BLaER1 treated with 17β-estradiol and CSF1 and Interleukin-3, amounts not matched to agents 10 nM and 100 nM (cell line): ENCODE results near the gene PI4K2A.
"Not testable (repeated sequence)": the region's sequence is repeated elsewhere in the genome, so short reads cannot be mapped to it uniquely, and the experiment has no call there.

Source experiments
- H3K27ac ChIP-seq, 11 experiments: shearing (Covaris generic); formaldehyde crosslinking; 2 replicates each; pipeline ENCODE4 v1.8.1; 2022
- H3K27me3 ChIP-seq, 11 experiments: shearing (Covaris generic); formaldehyde crosslinking; 2 replicates each; pipeline ENCODE4 v1.8.1; 2022
- H3K36me3 ChIP-seq, 11 experiments: shearing (Covaris generic); formaldehyde crosslinking; 2 replicates each; pipeline ENCODE4 v1.8.1; 2022
- H3K4me1 ChIP-seq, 10 experiments: shearing (Covaris generic); formaldehyde crosslinking; 2 replicates each; pipeline ENCODE4 v1.8.1; 2022
- H3K4me2 ChIP-seq, 11 experiments: shearing (Covaris generic); formaldehyde crosslinking; 2 replicates each; pipeline ENCODE4 v1.8.1; 2022
- H3K4me3 ChIP-seq, 10 experiments: shearing (Covaris generic); formaldehyde crosslinking; 2 replicates each; pipeline ENCODE4 v1.8.1; 2022
- H3K9ac ChIP-seq, 11 experiments: shearing (Covaris generic); formaldehyde crosslinking; 2 replicates each; pipeline ENCODE4 v1.8.1; 2022
- H3K9me3 ChIP-seq, 11 experiments: shearing (Covaris generic); formaldehyde crosslinking; replicated peaks in 1 of 11; 2 replicates each; pipeline ENCODE4 v1.8.1; 2022
- H4K20me1 ChIP-seq, 11 experiments: shearing (Covaris generic); formaldehyde crosslinking; 2 replicates each; pipeline ENCODE4 v1.8.1; 2022
- Cebpa-rat ChIP-seq, 11 experiments: shearing (Covaris generic); IDR thresholded peaks; 2 replicates each; pipeline ENCODE4 v1.8.1; 2022

The PI4K2A gene

GRCh38 chr10:97640868-97641811 is 669 bp downstream of the PI4K2A start:
- Histone ChIP-seq H3K4me3 (peak overlapping the region; percentile 78 to 85 (median 82)), H3K27ac (peak overlapping the region; percentile 72 to 92 (median 81)), H3K4me1 (peaks cover 13 to 33% (median 15%) of the 10 kb centered on the region in 10 experiments; a peak in 16 of 20 replicates), H3K9me3 (peaks cover 0 to 9% (median 0%) of the 10 kb centered on the region in 11 experiments; a peak in 7 of 22 replicates), H3K9ac (peak overlapping the region; percentile 75 to 94 (median 86)), H3K4me2 (peak overlapping the region; percentile 63 to 85 (median 74)), H3K27me3 (no peaks in the 10 kb centered on the region), H3K36me3 (peaks cover 6 to 23% (median 12%) of the 10 kb centered on the region in 11 experiments; a peak in 14 of 22 replicates), H4K20me1 (peaks cover 0 to 15% (median 6%) of the 10 kb centered on the region in 11 experiments; a peak in 7 of 22 replicates)
- TF ChIP-seq Cebpa-rat (IDR thresholded peaks at IDR 0.05), result no peak

GRCh38 chr10:97642471-97643159 is 2.1 kb downstream of the PI4K2A start:
- H3K27me3 ChIP-seq, H3K9me3 ChIP-seq: not testable (repeated sequence)
- Histone ChIP-seq H3K9ac (peak overlapping the region in 2 of 11 experiments; percentile 92 to 94; a peak in 4 of 22 replicates), H3K4me2 (peak overlapping the region; percentile 63 to 85 (median 74); a peak in 21 of 22 replicates), H3K27ac (0 out of 22 replicates have a peak overlapping the region, but pooled peaks of 1 of the 11 experiments have one; percentile 3), H3K4me1 (peaks cover 13 to 47% (median 16%) of the 10 kb centered on the region in 10 experiments; a peak in 17 of 20 replicates), H3K36me3 (peaks cover 6 to 35% (median 12%) of the 10 kb centered on the region in 11 experiments; a peak in 14 of 22 replicates), H4K20me1 (peaks cover 0 to 15% (median 6%) of the 10 kb centered on the region in 11 experiments; a peak in 7 of 22 replicates), H3K4me3 (peak overlapping the region in 5 of 10 experiments; percentile 80 to 83 (median 82); a peak in 7 of 20 replicates)

- H3K9ac ChIP-seq, result 0 out of 22 replicates have a peak overlapping the region, but pooled peaks of 1 of the 11 experiments have one; percentile 25
- H3K4me3 ChIP-seq, result peak overlapping the region in 1 of 10 experiments; percentile 80; a peak in 1 of 20 replicates
- peaks cover 0 to 11% (median 6%) of the 10 kb centered on the region in 11 experiments; a peak in 10 of 22 replicates for H3K9me3 ChIP-seq
- no peaks in the 10 kb centered on the region for H3K27me3 ChIP-seq
- 0 out of 22 replicates have a peak overlapping the region, but pooled peaks of 1 of the 11 experiments have one; percentile 3 for H3K27ac ChIP-seq
- peaks cover 0 to 15% (median 6%) of the 10 kb centered on the region in 11 experiments; a peak in 7 of 22 replicates for H4K20me1 ChIP-seq
- peaks cover 13 to 52% (median 17%) of the 10 kb centered on the region in 10 experiments; a peak in 19 of 20 replicates for H3K4me1 ChIP-seq
- H3K36me3 ChIP-seq, result peaks cover 6 to 35% (median 12%) of the 10 kb centered on the region in 11 experiments; a peak in 14 of 22 replicates
- peak overlapping the region in 3 of 11 experiments; percentile 68 to 82 (median 74); a peak in 5 of 22 replicates for H3K4me2 ChIP-seq
- no peak for TF ChIP-seq Cebpa-rat (IDR thresholded peaks at IDR 0.05)
Observed at GRCh38 chr10:97643441-97643985, 3.0 kb downstream of the PI4K2A start.

GRCh38 chr10:97644936-97645335 is 4.5 kb downstream of the PI4K2A start:
- Histone ChIP-seq H3K4me2 (0 out of 22 replicates have a peak overlapping the region, but pooled peaks of 1 of the 11 experiments have one; percentile 3), H3K9me3 (peaks cover 0 to 11% (median 6%) of the 10 kb centered on the region in 11 experiments; a peak in 10 of 22 replicates), H3K27me3 (no peaks in the 10 kb centered on the region), H3K9ac (no peak overlapping the region), H3K4me3 (no peak overlapping the region), H3K4me1 (peaks cover 13 to 62% (median 23%) of the 10 kb centered on the region in 10 experiments; a peak in 19 of 20 replicates), H3K27ac (no peak overlapping the region), H3K36me3 (peaks cover 6 to 35% (median 12%) of the 10 kb centered on the region in 11 experiments; a peak in 14 of 22 replicates), H4K20me1 (peaks cover 0 to 15% (median 6%) of the 10 kb centered on the region in 11 experiments; a peak in 7 of 22 replicates)
- no peak for TF ChIP-seq Cebpa-rat (IDR thresholded peaks at IDR 0.05)

GRCh38 chr10:97647556-97647955 is 7.1 kb downstream of the PI4K2A start:
- Histone ChIP-seq H4K20me1 (peaks cover 0 to 8% (median 0%) of the 10 kb centered on the region in 11 experiments; a peak in 4 of 22 replicates), H3K27me3 (no peaks in the 10 kb centered on the region), H3K4me1 (peaks cover 1 to 84% (median 12%) of the 10 kb centered on the region in 10 experiments; a peak in 18 of 20 replicates), H3K36me3 (peaks cover 18 to 50% (median 30%) of the 10 kb centered on the region in 11 experiments; a peak in 21 of 22 replicates), H3K4me2 (peak overlapping the region in 3 of 11 experiments; percentile 63 to 97 (median 95); a peak in 6 of 22 replicates), H3K4me3 (no peak overlapping the region), H3K9me3 (peaks cover 0 to 9% (median 0%) of the 10 kb centered on the region in 11 experiments; a peak in 4 of 22 replicates), H3K27ac (peak overlapping the region in 2 of 11 experiments; percentile 98; a peak in 4 of 22 replicates), H3K9ac (peak overlapping the region in 1 of 11 experiments; percentile 85; a peak in 1 of 22 replicates)
- TF ChIP-seq Cebpa-rat (IDR thresholded peaks at IDR 0.05), result no peak

- peak overlapping the region in 4 of 11 experiments; percentile 49 to 87 (median 78); a peak in 7 of 22 replicates for H3K9ac ChIP-seq
- H3K36me3 ChIP-seq, result peaks cover 20 to 49% (median 40%) of the 10 kb centered on the region in 11 experiments; a peak in 21 of 22 replicates
- H3K27ac ChIP-seq, result peak overlapping the region in 6 of 11 experiments; percentile 19 to 98 (median 80); a peak in 10 of 22 replicates
- H3K4me1 ChIP-seq, result peaks cover 0 to 84% (median 8%) of the 10 kb centered on the region in 10 experiments; a peak in 11 of 20 replicates
- no peak for TF ChIP-seq Cebpa-rat (IDR thresholded peaks at IDR 0.05)
- peaks cover 0 to 5% (median 0%) of the 10 kb centered on the region in 11 experiments; a peak in 1 of 22 replicates for H4K20me1 ChIP-seq
- H3K27me3 ChIP-seq, result no peaks in the 10 kb centered on the region
- H3K9me3 ChIP-seq, result peaks cover 0 to 9% (median 0%) of the 10 kb centered on the region in 11 experiments; a peak in 4 of 22 replicates
- H3K4me2 ChIP-seq, result peak overlapping the region in 6 of 11 experiments; percentile 2 to 97 (median 62); a peak in 11 of 22 replicates
- H3K4me3 ChIP-seq, result peak overlapping the region in 1 of 10 experiments; percentile 28; a peak in 1 of 20 replicates
Observed at GRCh38 chr10:97648562-97649404, 8.3 kb downstream of the PI4K2A start.

GRCh38 chr10:97649405-97649750 is 8.9 kb downstream of the PI4K2A start:
- H3K36me3 ChIP-seq, result peaks cover 19 to 49% (median 38%) of the 10 kb centered on the region in 11 experiments; a peak in 21 of 22 replicates
- H3K4me1 ChIP-seq, result peaks cover 0 to 87% (median 8%) of the 10 kb centered on the region in 10 experiments; a peak in 11 of 20 replicates
- not testable (repeated sequence) for H4K20me1 ChIP-seq, H3K27me3 ChIP-seq, H3K9me3 ChIP-seq, H3K4me3 ChIP-seq
- H3K27ac ChIP-seq, result peak overlapping the region in 4 of 11 experiments; percentile 74 to 98 (median 92); a peak in 8 of 22 replicates
- H3K9ac ChIP-seq, result peak overlapping the region in 4 of 11 experiments; percentile 37 to 87 (median 74); a peak in 7 of 22 replicates
- H3K4me2 ChIP-seq, result peak overlapping the region in 4 of 11 experiments; percentile 62 to 97 (median 79); a peak in 7 of 22 replicates
